Activated CD8-positive, alpha-beta memory T cell treated with anti-CD3 and anti-CD28 coated beads, Interleukin-2, amount 50 U/mL, for 1 hour (primary cell): Measurements from ENCODE around the gene EMC7.
"Not testable (repeated sequence)": the region's sequence is repeated elsewhere in the genome, so short reads cannot be mapped to it uniquely, and the experiment has no call there.

Source experiments
- DNase-seq: peaks from one replicate; pipeline ENCODE4 v3.0.0-alpha.2; 2020; ENCODE audit errors: extremely low read depth

The EMC7 gene

DNA sequence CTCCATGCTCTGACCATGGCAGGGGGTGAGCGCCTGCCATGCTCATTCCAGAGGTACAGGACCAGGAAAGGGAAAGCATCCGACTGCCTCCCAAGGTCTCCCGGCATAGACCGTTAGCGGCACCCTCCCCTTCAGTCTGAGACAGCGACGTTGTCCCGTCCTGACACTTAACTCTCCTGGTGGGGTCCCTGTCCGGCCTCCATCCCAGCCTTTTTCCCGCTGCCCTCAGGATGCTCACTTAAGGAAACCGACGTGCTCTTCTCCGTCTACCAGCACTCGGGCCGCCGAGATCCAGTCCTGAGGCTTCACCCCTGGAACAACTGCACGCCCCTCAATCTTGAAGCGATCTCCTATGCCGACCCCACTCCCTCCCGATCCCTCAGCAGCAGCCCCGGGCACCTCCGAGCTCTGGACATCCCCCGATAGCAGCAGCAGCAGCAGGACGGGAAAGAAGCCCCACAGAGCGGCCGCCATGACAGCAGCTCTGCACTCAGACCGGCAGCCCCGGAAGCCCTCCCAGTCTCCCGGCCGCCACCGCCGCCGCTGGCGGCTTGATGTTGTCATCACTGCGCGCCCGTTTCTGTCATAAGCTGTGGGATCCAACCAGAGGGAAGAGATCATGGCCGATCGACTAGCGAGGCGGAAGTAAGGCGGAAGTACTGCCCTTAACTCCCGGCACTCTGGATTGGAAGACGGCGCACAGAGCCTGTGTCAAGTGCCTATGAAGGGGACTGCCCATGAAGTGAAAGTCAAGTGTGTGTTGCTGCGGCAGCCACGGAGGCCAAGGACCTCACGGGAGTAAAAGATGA, at the start of gene EMC7, which contains the start of gene PGBD4:
Gene EMC7 (minus strand): TSS at position 497 of the 809 bp plus-strand sequence. CDS start 23 bp downstream, at position 474.
Gene PGBD4 (plus strand): TSS at position 718 of the 809 bp plus-strand sequence. CDS start 449 bp downstream, outside the sequence.
- peak; percentile 97 for DNase-seq

DNA sequence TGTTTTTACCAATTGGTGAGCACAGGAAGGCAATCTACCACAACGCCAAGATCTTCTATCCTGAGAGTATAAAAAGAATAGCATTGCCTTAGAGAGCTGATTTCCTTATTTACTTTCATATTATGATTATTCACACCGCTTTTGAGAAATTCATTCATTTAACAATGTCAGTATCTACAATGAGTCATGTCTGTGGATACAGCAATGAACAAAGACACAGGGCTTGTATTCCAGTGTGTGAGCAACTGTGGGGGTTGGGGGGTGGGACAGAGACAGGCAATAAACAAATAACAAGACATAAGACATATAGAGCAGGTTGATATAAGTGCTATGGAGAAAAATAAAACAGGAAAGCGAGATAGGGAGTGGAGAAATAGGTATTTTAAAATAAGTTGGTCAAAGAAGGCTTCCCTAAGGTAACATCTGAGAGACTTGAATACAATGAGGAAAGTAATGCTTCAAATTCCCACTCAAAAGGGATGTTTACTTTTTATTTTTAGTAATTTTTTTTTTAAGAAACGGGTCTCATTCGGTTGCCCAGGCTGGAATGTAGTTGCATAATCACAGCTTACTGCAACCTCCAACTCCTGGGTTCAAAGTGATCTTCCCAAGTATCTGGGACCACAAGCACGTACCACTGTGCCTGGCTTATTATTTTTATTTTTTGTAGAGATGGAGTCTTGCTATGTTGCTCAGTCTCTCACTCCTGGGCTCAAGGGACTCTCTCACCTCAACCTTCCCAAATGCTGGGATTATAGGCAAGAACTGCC, 45.9 kb upstream of the EMC7 start:
- DNase-seq, result no peak

- no peak for DNase-seq
These were observed 31.8 kb upstream of the EMC7 start for GRCh38 chr15:34133511-34133910.

GRCh38 chr15:34132881-34133280, 31.2 kb upstream of the EMC7 start:
- no peak for DNase-seq

GRCh38 chr15:34128898-34129297, 27.2 kb upstream of the EMC7 start:
- DNase-seq, result no peak

DNA sequence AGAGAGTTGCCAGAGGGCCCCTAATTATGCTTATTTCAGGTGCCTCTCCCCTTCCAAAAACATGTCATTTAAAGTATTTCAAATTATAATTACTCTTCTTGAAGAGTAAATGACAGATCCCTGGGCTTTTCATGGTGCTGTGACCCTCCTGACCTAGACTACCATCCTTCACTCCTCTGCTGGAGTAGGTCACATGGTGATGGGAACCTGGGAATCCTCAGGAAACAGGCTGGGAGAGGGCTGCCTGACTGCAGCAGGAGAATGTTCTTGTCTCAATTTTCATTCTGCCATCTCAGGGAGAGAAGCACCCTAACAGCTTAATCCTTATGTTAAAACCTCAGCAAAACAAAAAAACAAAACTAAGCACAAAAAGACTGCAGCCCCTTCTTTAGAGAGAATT, 24.9 kb upstream of the EMC7 start:
- no peak for DNase-seq

DNA sequence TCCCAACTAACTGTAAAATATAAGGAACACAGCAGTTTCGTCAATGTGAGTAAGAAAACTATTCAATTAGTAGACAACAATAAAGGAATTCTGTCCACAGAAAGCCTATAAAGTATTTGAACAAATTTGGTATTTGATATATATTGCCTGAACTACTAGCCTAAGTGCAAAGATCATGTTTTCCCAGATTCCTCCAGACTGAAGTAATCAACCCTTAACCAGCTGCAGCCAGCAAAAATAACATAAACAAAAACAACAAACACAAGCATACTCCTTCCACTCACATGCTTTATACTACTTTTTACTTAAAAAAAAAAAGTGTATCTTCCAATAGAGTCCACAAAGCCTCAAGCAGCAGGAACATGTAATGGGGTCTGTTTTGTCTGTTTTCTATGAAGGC, 24.3 kb upstream of the EMC7 start:
- no peak for DNase-seq

- DNase-seq, result no peak
These were observed 23.0 kb upstream of the EMC7 start for GRCh38 chr15:34124651-34125050.

GRCh38 chr15:34122771-34123183, 21.1 kb upstream of the EMC7 start:
- no peak for DNase-seq

- not testable (repeated sequence) for DNase-seq
These were observed 20.1 kb upstream of the EMC7 start for GRCh38 chr15:34121786-34122185.

DNA sequence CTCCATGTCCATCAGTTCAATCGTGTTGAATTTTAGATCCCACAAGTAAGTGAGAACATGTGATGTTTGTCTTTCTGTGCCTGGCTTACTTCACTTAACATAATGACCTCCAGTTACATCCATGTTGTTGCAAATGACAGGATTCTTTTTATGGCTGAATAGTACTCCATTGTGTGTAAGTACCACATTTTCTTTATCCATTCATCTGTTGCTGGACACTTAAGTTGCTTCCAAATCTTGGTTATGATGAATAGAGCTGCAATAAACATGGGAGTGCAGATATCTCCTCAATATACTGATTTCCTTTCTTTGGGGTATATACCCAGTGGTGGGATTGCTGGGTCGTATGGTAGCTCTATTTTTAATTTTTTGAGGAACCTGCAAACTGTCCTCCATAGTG, 18.8 kb upstream of the EMC7 start:
- not testable (repeated sequence) for DNase-seq

GRCh38 chr15:34119291-34119690, 17.6 kb upstream of the EMC7 start:
- no peak for DNase-seq

GRCh38 chr15:34116620-34117019, 15.0 kb upstream of the EMC7 start:
- DNase-seq, result no peak

GRCh38 chr15:34114739-34115138, 13.1 kb upstream of the EMC7 start:
- DNase-seq, result no peak

DNA sequence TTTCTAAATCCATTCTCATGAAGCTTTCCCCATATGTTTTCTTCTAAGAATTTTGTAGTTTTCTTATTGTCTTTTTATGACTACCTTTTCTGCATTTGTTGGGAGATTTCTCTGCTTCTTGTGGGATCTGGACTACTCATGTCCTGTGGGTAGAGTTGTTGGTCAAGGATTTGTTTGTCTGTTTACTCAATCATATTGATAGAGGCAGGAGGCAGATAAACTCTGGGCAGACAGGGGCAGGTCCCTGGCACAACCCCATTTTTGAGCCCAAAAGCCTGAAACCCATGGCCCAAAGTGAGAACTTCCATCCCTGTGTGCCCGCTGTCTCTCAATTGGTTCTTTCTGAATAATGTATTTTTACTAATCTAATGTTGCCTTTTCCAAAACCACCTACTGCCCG, 12.6 kb upstream of the EMC7 start:
- no peak for DNase-seq

DNA sequence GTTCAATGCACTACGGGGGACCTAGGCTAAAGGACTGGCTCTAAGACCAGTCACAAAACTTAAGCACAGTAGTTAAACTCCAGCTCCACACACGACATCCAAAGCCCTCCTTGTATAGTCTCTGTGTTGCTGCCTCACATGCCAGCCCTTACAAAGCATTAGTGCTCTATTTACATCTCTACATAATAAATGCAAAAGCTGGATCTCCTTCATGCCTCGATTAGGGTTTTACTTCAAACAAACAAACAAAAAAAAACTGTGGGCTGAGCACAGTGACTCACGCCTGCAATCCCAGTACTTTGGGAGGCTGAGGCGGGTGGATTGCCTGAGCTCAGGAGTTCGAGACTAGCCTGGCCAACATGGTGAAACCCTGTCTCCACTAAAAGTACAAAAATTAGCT, 9.8 kb upstream of the EMC7 start:
- DNase-seq, result no peak

- DNase-seq, result no peak
These were observed 8.4 kb upstream of the EMC7 start for GRCh38 chr15:34109797-34110663.

DNA sequence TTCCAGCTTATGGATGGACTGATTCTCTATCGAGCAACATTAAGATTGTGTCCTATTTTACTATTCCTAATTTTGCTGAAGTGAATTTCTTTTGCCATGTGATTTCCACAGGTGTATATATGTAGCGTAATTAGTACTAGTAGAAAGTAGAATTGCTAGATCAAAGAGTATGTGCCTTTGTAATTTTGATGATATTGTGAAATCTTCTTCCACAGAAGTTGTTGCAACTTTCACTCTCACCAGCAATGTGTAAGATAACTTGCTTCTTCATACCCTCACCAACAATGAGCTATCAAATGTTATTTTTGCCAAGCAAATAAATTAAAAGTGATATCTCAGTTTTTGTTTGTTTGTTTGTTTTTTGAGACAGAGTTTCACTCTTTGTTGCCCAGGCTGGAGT, 5.7 kb upstream of the EMC7 start:
- no peak for DNase-seq

- no peak for DNase-seq
These were observed 4.8 kb upstream of the EMC7 start for GRCh38 chr15:34106423-34106822.

- DNase-seq, result no peak
These were observed 688 bp upstream of the EMC7 start for GRCh38 chr15:34102175-34102925.

GRCh38 chr15:34099914-34100313, 1.7 kb downstream of the EMC7 start:
- no peak for DNase-seq
